ENCODE results near the gene FHOD3. TPM values are rescaled to one million over a fixed set of nuclear protein-coding genes. Genes with fewer than 3 reads are reported as not detected.
A peak's percentile ranks its signal among the peaks of the same experiment; 100 is the strongest.

FHOD3 gene
- total RNA-seq, 2 donors from 2014 or later, result not detected

DNA sequence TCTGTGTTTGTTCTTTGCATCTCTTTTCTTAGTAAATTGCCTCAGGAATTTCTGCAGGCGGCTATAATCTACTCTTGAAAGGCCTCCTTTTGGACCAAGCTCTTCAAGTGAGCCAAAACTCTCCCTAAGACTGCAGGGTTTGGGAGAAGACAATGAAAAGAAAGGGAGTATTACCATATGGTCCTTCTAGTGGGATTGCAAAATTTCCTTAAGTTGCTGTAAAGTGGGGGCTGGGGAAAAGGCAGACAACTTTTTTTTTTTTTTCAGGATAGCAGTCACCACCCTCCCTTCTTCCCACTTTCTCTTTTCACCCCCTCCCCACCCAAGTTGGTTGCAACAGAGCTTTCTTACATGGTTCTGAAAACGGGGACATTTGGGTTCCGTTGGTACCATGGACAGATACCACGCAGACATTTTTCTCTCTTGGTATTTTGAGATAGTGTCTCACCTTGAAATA lies 183.7 kb downstream of the FHOD3 start:
- no peak overlapping the region for H3K4me3 Mint-ChIP-seq
- H3K9me3 Mint-ChIP-seq, result no peaks in the 10 kb centered on the region
- DNase-seq (ENCODE audit: low spot score) (no peak), ATAC-seq (no peak)
- H3K4me1 Mint-ChIP-seq (ENCODE audit: low read depth in 2 of 2), result no peaks in the 10 kb centered on the region
- H3K27ac Mint-ChIP-seq, result no peak overlapping the region
- peaks cover 8 to 9% of the 10 kb centered on the region in 2 donors for H3K27me3 Mint-ChIP-seq
- H3K36me3 Mint-ChIP-seq, result no peaks in the 10 kb centered on the region

DNA sequence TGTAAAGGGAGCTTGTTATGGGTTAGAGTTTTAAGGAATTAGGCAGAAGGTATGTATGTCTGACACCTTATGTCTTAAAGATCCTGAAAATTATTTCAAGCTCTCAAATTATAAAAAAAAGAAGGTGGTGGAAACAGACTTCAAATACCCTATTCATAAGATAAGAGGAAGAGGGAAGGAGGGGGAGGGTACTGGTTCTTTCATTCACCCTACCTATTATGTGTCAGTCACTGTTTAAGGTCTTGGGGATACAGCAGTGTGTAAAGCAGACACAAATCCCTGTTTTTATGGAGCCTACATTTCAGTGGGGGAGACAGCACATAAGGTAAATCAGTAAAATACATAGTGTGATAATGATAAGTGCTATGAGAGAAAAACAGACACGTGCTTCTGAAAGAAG lies 184.4 kb downstream of the FHOD3 start:
- no peak overlapping the region for H3K4me3 Mint-ChIP-seq
- no peaks in the 10 kb centered on the region for H3K9me3 Mint-ChIP-seq
- no peak for ATAC-seq
- no peaks in the 10 kb centered on the region for H3K36me3 Mint-ChIP-seq
- H3K4me1 Mint-ChIP-seq (ENCODE audit: low read depth in 2 of 2), result no peaks in the 10 kb centered on the region
- DNase-seq (ENCODE audit: low spot score), result no peak
- H3K27me3 Mint-ChIP-seq, result peaks cover 6 to 11% of the 10 kb centered on the region in 2 donors
- no peak overlapping the region for H3K27ac Mint-ChIP-seq

DNA sequence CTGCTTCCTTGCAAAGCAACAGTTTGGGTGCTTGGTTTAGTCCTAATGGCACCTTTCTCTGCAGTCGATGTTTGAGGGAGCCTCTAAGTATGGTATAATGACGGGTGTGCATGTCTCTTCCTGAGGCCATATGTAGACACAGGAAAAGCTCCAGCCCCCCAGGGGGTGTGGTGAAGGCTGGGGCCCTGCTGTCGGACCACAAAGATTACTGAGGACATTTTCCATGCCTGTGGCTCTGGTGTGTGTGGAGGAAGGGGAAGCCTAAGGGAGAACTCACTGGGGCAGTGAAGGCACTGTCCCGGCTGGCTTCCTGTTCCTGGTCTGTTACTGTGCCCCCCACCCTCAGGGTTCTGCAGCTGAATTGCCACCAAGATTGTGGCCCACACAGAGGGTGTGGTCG lies 187.1 kb downstream of the FHOD3 start:
- no peaks in the 10 kb centered on the region for H3K36me3 Mint-ChIP-seq
- no peak overlapping the region for H3K27ac Mint-ChIP-seq
- H3K4me1 Mint-ChIP-seq (ENCODE audit: low read depth in 2 of 2), result no peaks in the 10 kb centered on the region
- H3K4me3 Mint-ChIP-seq, result no peak overlapping the region
- no peak for DNase-seq (ENCODE audit: low spot score)
- ATAC-seq, result no peak
- H3K27me3 Mint-ChIP-seq, result peaks cover 2 to 16% of the 10 kb centered on the region in 2 donors
- H3K9me3 Mint-ChIP-seq, result no peaks in the 10 kb centered on the region

DNA sequence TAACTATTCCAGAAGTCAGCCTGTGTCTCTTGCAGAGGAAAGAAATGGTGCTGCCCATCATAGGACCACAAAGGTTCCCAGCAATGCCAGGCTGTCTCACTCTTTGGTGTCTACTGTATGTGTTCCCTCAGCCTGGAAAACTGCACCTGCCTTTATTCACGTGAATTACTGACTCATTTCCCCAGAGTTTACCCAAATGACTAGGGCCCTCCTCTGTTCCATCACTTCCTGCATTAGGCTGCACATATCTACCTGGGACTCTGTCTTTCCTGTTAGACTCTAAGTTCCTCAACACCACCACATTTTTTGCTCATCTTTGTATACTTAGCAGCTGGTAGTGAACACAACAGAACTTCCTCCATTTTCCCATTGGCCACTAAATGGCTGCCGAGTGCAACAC lies 188.3 kb downstream of the FHOD3 start:
- Mint-ChIP-seq H3K4me3 (no peak overlapping the region), H3K27me3 (peaks cover 2 to 16% of the 10 kb centered on the region in 2 donors), H3K27ac (no peak overlapping the region), H3K9me3 (no peaks in the 10 kb centered on the region), H3K4me1 (ENCODE audit: low read depth in 2 of 2) (no peaks in the 10 kb centered on the region), H3K36me3 (no peaks in the 10 kb centered on the region)
- ATAC-seq (no peak), DNase-seq (ENCODE audit: low spot score) (no peak)

DNA sequence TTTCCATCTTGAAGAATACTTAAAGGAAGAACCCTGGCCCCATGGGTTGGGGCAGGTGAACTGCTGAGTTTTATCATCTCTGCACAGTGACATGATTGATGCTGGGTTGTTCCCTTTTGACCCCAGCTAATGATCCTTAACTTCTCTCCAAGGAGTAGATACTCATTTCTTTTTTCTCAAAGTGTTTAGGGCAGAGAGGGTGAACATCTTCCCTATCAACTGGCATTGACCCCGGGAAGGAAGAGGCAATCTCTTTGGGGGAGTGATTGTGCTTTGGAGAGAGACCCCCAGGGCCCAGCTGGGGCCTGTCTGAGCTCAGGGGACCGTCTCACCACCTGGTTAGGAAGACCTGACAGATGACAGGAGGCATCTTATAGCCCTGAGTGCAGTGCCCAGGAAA lies 190.6 kb downstream of the FHOD3 start:
- no peak for ATAC-seq
- Mint-ChIP-seq H3K36me3 (no peaks in the 10 kb centered on the region), H3K27me3 (peaks cover 2 to 29% of the 10 kb centered on the region in 2 donors)

DNA sequence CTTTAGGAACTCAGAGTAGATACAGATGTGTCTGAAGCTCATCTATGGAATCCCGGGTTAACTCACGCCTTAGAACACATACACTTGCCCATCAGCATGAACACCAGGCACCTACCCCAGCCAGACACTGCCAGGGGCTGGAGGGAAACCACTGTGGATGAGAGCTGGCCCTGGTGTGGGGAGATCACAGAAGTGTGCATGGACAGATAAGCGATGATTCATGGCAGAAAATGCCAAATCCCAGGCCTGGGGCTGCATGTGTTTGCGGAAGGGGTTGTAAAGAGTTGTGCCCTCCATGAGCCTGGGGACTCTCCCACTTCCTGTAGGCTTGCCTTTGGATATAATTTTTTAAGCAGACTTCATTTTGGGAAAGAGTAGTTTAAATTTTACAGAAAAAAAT lies 193.4 kb downstream of the FHOD3 start:
- H3K36me3 Mint-ChIP-seq, result no peaks in the 10 kb centered on the region
- no peaks in the 10 kb centered on the region for H3K4me1 Mint-ChIP-seq (ENCODE audit: low read depth in 2 of 2)
- H3K27me3 Mint-ChIP-seq, result peaks cover 2 to 29% of the 10 kb centered on the region in 2 donors
- no peaks in the 10 kb centered on the region for H3K9me3 Mint-ChIP-seq
- H3K4me3 Mint-ChIP-seq, result no peak overlapping the region
- H3K27ac Mint-ChIP-seq, result no peak overlapping the region
- DNase-seq (ENCODE audit: low spot score) (no peak), ATAC-seq (no peak)

More for the DNA sequence above, 190.6 kb downstream of the FHOD3 start:
- Mint-ChIP-seq H3K27ac (no peak overlapping the region), H3K4me1 (ENCODE audit: low read depth in 2 of 2) (no peaks in the 10 kb centered on the region), H3K4me3 (no peak overlapping the region), H3K9me3 (no peaks in the 10 kb centered on the region)
- DNase-seq (ENCODE audit: low spot score), result no peak

DNA sequence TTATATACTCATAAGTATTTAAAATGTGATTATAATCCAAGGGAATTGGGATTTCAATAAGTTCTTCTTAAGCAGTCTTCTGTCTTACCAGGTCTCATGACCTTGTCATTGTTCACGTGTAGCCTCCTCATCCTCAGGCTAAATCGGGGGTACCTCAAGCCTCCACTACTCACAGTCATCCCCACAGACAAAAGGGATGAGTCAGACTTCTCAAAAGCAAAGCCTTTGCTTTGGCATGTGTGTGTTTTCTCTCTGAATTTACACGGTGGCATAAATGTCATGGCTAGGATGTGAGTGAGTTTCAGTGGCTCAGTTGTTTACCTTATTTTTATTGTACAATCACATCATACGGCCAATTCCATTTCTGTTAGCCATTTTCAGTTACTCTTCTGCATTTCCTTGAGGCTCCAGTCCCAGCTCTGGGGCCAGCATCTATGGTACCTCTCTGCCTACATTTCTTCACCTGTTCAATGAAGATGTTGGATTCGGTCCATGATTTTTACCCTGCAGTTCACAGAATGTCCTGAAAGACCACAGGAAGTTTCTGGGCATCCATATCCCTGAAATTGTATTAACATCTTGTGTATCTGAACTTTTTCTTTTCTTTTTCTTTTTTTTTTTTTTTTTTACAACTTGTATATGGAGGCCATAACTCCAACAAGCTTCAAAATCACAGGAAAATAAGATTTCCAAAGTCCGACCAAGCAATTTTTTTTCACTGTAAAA lies 195.3 kb downstream of the FHOD3 start:
- DNase-seq (ENCODE audit: low spot score), result no peak
- H3K9me3 Mint-ChIP-seq, result no peaks in the 10 kb centered on the region
- H3K27me3 Mint-ChIP-seq, result peaks cover 5 to 25% of the 10 kb centered on the region in 2 donors
- H3K27ac Mint-ChIP-seq, result no peak overlapping the region
- H3K4me1 Mint-ChIP-seq (ENCODE audit: low read depth in 2 of 2), result no peaks in the 10 kb centered on the region
- H3K4me3 Mint-ChIP-seq, result no peak overlapping the region
- no peak for ATAC-seq
- no peaks in the 10 kb centered on the region for H3K36me3 Mint-ChIP-seq

DNA sequence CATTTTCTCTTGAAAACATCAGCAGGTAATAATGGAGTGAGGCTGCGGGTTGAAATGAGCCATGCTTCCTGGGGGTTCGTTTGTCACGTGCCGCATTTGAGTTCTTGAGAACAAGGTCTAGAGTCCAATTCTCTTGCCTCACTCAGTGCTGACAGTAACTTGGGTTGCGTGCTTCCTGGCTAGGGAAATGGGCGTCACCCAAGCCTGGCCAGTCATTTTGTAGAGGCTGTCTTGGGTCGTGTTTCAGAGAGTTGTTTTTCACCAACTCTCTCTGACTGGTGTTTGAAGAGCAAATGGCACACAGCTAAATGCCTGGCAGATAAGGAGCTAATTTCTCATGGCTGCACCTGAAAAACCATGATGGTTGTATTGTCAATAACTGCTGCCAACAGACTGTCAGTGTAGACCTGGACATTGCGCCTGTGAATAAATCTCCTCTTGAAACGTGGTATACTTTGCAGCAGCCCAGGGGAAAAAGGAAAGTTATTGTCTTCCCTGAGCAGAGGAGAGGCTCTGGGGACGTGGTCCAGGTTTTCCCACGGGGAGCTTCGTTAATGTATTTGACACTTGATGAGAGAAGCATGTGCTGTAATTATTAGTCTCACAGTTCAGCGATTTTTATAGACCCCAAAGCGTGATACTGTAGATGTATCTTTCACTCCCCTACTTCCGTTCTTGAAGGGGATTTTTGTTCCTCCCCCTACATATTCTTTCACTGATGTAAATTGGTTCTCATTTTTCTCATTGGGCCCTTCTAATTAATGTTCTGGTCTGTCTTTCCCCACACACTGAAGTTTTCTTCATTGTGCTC lies 196.0 kb downstream of the FHOD3 start:
- H3K9me3 Mint-ChIP-seq, result no peaks in the 10 kb centered on the region
- H3K27me3 Mint-ChIP-seq, result peaks cover 4 to 22% of the 10 kb centered on the region in 2 donors
- H3K36me3 Mint-ChIP-seq, result no peaks in the 10 kb centered on the region

DNA sequence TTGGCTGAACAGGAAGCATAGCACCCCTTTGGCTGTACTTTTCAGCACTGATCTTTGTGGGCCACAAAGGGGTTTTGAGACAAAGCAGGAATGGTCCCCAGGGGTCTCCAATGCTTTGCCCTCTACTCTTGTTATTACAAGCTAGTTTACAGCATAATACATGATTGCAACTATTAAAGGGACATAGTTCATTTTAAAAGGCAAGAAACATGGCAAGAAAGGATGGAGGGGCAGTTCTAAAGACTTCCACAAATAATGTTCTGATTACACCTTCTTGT lies 196.6 kb downstream of the FHOD3 start:
- no peak overlapping the region for H3K27ac Mint-ChIP-seq
- H3K4me3 Mint-ChIP-seq, result no peak overlapping the region
- DNase-seq (ENCODE audit: low spot score), result no peak

More for the DNA sequence above, 196.0 kb downstream of the FHOD3 start:
- DNase-seq (ENCODE audit: low spot score) (no peak), ATAC-seq (no peak)
- Mint-ChIP-seq H3K4me1 (ENCODE audit: low read depth in 2 of 2) (no peaks in the 10 kb centered on the region), H3K4me3 (no peak overlapping the region), H3K27ac (no peak overlapping the region)

DNA sequence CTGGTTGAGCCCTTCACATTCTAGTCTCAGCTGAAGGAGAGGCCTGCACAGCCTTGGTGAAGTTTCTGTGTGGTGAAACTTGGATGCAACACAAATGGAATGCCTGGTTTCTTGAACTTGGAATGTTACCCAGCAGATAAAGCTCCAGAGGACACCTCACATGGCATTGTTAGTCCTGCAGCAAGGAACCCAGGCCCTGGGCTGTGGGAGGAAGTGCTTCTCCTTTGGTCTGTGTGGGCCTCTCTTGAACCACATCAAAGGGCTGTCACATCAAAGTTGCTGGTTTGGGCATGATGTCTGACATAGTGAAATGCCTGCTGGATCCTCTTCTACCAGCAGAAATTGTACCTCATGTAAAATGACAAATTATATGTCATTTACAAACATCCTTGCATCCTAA lies 198.5 kb downstream of the FHOD3 start:
- ATAC-seq (no peak), DNase-seq (ENCODE audit: low spot score) (no peak)
- no peak overlapping the region for H3K27ac Mint-ChIP-seq
- H3K27me3 Mint-ChIP-seq, result peaks cover 3 to 19% of the 10 kb centered on the region in 2 donors
- no peaks in the 10 kb centered on the region for H3K9me3 Mint-ChIP-seq
- no peaks in the 10 kb centered on the region for H3K36me3 Mint-ChIP-seq
- H3K4me1 Mint-ChIP-seq (ENCODE audit: low read depth in 2 of 2), result no peaks in the 10 kb centered on the region
- H3K4me3 Mint-ChIP-seq, result no peak overlapping the region

More for the DNA sequence above, 196.6 kb downstream of the FHOD3 start:
- H3K27me3 Mint-ChIP-seq, result peaks cover 3 to 19% of the 10 kb centered on the region in 2 donors
- no peaks in the 10 kb centered on the region for H3K4me1 Mint-ChIP-seq (ENCODE audit: low read depth in 2 of 2)
- H3K9me3 Mint-ChIP-seq, result no peaks in the 10 kb centered on the region
- no peak for ATAC-seq
- H3K36me3 Mint-ChIP-seq, result no peaks in the 10 kb centered on the region

DNA sequence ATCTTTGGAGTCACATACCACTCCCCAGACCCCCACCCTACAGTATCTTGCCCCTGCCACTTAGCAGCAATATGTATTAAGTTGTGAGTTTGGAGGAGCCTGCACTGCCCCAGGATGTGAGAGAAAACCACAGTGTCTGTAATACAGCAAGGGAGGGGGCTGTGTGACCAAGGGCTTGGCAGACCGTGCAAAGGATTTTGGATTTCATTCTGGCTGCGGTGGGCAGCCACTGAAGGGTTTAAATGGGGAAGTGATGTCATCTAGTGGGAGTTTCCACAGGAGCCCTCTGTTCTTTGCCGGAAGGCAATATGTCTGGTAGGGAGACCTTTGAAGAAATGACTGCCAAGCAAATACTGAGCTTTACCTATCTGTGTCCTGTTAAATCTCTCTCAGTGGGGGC lies 202.4 kb downstream of the FHOD3 start:
- H3K9me3 Mint-ChIP-seq, result no peaks in the 10 kb centered on the region
- ATAC-seq, result peak in 1 of 2 donors; percentile 55
- no peak for DNase-seq (ENCODE audit: low spot score)
- no peak overlapping the region for H3K4me3 Mint-ChIP-seq
- H3K36me3 Mint-ChIP-seq, result no peaks in the 10 kb centered on the region
- H3K27me3 Mint-ChIP-seq, result peaks cover 3 to 8% of the 10 kb centered on the region in 2 donors
- H3K27ac Mint-ChIP-seq, result no peak overlapping the region
- no peaks in the 10 kb centered on the region for H3K4me1 Mint-ChIP-seq (ENCODE audit: low read depth in 2 of 2)

DNA sequence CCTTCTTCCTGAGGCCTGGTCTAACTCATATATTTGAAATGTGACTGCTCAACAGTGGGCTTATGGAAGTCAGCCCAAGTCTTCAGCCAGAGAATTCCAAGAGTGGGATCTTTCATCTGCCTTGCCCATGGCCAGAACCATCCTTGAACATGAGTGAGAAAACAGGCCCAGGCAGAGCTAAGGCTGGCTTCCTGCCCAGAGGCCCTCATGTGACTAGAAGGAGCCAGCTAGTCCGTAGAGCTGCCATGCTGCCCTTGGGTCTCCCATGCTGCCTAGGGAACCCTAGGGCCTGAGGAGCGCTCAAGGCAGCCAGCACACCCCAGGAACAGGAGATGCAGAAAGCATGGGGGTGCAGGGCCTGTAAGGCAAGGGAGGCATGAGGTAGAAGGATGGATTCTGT lies 203.6 kb downstream of the FHOD3 start:
- H3K27me3 Mint-ChIP-seq, result peaks cover 3 to 13% of the 10 kb centered on the region in 2 donors
- no peaks in the 10 kb centered on the region for H3K36me3 Mint-ChIP-seq
- ATAC-seq (peak in 1 of 2 donors; percentile 6), DNase-seq (ENCODE audit: low spot score) (no peak)
- H3K9me3 Mint-ChIP-seq, result no peaks in the 10 kb centered on the region
- no peak overlapping the region for H3K27ac Mint-ChIP-seq
- H3K4me3 Mint-ChIP-seq, result no peak overlapping the region
- H3K4me1 Mint-ChIP-seq (ENCODE audit: low read depth in 2 of 2), result no peaks in the 10 kb centered on the region

DNA sequence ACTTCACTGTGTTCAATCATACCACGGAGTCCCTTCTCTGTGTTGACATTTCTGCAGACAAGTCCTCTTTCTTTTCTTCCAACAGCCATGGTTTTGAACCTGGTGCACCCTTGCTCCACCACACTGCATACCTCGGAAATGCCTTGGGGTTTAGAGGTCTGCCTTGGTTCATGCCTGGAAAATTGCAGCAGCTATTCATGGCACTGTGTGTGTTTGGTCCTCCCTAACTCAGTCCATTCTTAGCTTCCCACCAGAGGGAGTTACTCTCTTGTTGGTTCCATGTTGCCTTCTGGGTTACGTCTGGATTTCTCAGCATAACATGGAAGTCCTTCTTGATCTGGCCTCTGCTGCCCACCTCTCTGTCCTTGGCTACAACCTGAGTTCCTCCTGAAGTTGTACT lies 206.0 kb downstream of the FHOD3 start:
- Mint-ChIP-seq H3K9me3 (no peaks in the 10 kb centered on the region), H3K27me3 (peaks cover 0 to 14% of the 10 kb centered on the region in 2 donors), H3K4me1 (ENCODE audit: low read depth in 2 of 2) (no peaks in the 10 kb centered on the region), H3K27ac (no peak overlapping the region), H3K4me3 (no peak overlapping the region), H3K36me3 (no peaks in the 10 kb centered on the region)
- ATAC-seq, result no peak
- no peak for DNase-seq (ENCODE audit: low spot score)

DNA sequence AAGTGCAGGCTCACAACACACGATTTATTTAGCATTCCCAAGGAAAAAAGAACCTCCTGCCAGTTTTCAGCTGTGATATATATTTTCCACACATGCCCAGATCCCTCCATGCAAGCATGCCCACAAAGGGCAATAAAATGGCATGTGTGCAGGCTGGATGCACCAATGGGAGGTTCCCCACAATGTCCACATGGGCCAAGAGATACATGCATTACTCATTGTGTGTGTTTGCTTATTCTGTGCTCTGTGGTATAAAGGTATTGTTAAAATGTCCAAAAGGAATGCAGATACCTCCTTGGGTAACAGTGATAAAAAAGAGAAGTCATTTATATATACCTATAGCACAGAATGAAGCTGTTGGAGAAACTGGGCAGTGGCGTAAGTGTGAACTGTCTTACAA lies 207.4 kb downstream of the FHOD3 start:
- no peaks in the 10 kb centered on the region for H3K9me3 Mint-ChIP-seq

More for the DNA sequence above, 207.4 kb downstream of the FHOD3 start:
- peaks cover 0 to 14% of the 10 kb centered on the region in 2 donors for H3K27me3 Mint-ChIP-seq
- no peaks in the 10 kb centered on the region for H3K36me3 Mint-ChIP-seq
- ATAC-seq (no peak), DNase-seq (ENCODE audit: low spot score) (no peak)
- no peaks in the 10 kb centered on the region for H3K4me1 Mint-ChIP-seq (ENCODE audit: low read depth in 2 of 2)
- no peak overlapping the region for H3K4me3 Mint-ChIP-seq
- no peak overlapping the region for H3K27ac Mint-ChIP-seq

All from natural killer cell treated with Interleukin-12 subunit alpha and Interleukin-12 subunit beta and Interleukin-15 and Interleukin-18, amount 100 ng/mL, for 72 hours (primary cell).